Measurements from ENCODE around the gene CCDC82.

GRCh38 chr11:96310236-96310635, 79.5 kb downstream of the CCDC82 start:
- no peak for TF ChIP-seq POLR2AphosphoS5 (IDR thresholded peaks at IDR 0.05; ENCODE audit: low read depth, low read length)
- no peak for TF ChIP-seq TAF1 (IDR thresholded peaks at IDR 0.05; ENCODE audit: borderline replicate concordance, low read depth, low read length)

Measured in GM12892 (cell line).